NCI-H510A treated with DMSO at 0.1 percent for 48 hours (cell line): ENCODE results near the gene MACROD2.

Experiments used
- DNase-seq: peaks from one replicate; lab custom pipeline; 2025; lab: John Stamatoyannopoulos, UW

Gene MACROD2

DNA sequence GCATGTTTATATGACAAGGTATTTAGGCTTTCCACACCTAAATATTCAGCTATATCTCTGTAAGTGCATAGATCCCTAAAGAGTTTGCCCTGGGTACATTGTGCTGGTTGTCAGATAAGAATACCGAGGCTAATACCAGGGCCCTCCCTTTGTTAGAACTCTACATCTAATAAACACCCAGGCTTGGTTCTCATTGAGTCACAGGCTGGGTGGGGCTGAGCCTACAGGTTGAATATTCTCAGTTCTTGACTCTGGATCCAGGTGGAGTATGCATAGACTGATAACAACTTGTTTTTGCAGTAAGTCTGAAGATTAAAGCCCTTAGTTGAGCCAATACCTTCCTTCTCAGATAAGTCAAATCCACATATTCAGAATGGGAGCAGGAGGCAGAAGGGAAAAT is 654.3 kb downstream of the MACROD2 start:
- no peak for DNase-seq

DNA sequence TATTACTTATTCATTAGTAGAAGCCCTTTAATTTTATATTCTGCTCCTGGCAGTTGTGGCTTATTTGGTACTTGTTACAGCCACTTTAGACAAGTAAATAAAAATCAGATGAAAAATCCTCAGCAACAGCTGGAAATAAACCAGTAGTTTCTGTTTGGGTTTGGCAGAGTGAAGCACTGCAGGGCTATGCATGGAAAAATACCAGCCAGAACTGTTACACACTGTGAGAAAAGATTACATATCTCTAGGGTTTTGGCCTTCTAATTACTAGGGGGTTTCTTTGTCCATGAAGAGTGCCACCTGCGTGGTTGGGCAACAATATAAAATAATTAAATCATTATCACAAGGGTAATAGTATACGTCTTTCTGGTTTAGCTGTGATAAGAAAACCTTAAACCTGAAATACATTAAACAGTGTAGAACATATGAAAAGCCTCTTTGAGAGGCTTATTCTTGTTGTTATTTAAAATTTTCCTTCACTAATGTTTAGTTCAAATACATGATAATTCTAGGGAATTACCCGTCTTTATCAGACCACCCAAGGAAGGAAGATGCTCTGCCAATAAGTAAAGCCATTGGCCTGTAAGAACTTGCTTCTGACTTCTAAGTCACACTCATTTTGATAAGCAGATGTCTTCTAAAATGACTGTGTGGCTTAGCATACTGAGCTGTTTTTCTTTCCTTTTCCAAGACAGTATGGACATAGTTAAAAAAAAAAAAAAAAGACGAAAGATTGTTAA is 662.1 kb downstream of the MACROD2 start:
- DNase-seq, result no peak

DNA sequence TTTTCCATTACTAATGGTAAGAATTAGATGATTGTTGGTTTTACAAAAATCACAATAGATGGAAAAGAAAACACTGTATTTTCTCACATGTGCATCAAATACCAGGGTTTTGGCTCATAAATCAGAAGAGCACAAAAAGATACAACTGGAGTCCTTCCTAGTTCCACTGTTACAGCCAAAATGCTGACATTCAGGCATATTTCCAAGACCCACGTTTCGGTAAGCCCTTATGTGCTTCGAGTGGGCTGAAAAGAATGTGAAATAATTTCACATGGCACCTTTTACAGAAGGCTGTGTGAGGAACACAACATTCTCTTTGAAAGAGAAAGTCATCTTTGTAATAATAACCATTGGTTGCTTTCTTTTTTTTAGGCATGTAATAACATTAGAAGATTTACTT is 668.8 kb downstream of the MACROD2 start:
- DNase-seq, result no peak

DNA sequence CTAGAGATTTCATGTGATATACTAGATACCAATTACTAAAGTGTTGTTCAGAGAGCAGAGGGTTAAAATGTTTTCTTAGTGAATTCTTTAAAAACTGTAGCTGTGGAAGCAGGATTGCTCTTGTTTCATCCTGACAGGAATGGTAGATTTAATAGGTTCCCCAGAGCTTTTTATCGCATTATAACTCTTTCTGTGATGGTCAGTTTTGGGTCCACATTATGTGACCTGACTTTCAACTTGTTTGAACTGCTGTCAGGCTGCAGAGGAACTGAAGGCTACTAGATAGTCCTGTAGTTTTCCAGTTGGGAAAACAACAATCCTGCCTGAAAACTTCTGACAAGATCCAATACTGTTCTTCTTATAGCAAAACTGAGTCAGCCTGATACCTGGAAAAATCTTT is 671.4 kb downstream of the MACROD2 start:
- no peak for DNase-seq

DNA sequence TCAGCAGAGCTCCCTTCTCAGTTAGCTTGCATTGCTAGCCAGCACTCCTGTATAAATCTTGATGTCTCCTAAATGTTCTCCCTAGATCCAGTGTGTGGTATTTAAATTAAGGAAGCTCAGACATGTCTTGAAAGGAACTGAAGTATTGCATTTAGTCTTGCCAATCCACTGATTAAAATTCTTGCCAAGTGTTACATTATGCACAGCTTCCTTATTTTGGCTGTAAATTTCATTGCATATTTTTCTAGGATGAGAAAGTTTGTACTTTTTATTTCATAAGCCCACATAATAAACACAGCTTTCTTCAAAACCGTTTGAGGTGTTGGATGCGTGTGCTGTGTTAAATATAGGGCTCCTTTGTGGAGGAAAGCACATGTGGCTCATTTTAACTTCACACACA is 671.9 kb downstream of the MACROD2 start:
- no peak for DNase-seq

DNA sequence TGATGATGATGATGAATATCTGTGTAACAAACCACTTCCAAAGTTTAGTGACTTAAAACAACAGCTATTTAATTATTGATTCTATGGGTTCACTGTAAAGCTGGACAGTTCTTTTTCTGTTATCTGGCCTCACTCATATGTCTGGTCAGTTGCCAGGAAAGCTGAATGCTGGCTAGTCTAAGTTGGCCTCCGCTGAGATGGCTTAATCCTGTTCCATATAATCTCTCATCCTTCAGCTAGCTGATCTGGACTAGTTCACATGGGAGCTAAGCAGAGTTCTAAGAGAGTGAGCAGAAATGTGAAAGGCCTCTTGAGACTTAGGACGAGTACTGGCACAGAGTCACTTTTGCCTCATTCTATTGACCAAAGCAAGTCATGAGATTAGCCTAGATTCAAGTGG is 676.8 kb downstream of the MACROD2 start:
- no peak for DNase-seq

DNA sequence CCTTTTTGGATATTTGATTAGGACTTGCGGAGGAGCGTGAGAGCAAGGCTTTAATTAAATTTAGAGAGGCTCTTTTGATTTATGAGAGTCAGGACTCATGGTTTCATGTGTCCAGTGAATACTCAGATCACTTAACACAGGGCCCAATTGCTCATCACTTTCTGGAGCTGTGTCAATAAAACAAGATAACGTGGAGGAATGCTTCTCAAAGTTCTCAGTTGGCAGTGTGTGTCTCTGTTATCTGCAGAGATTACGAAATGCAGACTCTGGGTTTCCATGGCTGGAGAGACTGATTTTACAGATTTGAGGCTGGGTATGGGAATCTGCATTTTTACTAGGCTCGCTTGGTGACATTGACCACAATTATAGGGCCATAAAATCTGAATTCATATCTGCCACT is 677.8 kb downstream of the MACROD2 start:
- DNase-seq, result no peak

DNA sequence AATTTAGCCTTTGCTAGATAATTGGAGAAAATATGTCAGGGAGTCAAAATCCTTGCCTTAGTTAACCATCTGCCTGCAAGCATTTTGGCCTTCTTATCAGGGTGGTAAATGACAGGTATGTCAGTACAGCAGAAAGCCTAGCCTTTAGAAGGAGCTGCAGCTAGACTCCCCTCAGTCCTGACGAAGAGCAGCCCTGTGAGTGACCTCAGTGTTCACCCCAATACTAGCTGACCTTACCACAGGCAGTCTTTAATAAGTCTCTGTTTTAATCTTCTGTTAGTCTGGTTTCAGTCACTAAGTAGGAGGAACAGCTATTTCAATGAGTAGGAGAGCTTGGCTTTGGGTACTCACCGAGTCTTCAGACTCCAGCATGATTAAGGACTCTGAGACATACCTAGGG is 682.1 kb downstream of the MACROD2 start:
- DNase-seq, result no peak

DNA sequence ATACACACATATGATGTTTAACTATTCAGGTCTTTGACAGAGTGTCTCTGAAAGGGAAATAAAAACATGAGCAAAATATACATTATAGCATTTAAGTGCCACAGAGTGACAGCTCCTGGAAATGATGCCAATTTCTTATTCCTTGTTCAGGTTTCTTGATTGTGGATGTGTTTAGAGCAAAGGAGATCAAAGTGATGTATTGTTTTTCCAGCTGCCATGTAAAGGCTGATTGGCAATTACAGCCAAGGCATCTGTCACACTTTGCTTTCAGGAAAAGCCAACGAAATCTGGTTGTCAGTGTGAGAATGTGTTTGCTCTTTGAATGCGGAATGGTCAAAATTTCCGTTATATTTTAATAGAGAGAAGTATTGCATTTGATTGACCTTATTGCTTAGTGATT is 689.9 kb downstream of the MACROD2 start:
- DNase-seq, result no peak

DNA sequence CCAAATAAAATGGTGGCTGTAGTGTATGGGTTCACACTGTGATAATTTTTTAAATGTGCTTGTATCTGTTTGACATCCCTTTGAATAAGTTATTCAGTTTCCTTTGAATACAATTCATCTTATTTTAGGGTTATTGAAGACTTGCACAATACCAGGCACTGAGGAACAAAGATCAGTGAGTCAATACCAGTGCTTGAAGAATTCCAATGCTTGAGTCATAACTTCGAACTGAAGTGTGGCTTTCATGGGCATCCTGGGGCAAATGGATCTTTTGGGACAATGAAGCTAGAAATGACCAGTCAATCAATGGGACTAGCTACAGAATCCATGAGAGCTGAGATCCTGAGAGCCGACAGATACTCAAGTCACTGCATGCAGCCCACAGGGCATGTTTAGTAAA is 692.0 kb downstream of the MACROD2 start:
- no peak for DNase-seq

DNA sequence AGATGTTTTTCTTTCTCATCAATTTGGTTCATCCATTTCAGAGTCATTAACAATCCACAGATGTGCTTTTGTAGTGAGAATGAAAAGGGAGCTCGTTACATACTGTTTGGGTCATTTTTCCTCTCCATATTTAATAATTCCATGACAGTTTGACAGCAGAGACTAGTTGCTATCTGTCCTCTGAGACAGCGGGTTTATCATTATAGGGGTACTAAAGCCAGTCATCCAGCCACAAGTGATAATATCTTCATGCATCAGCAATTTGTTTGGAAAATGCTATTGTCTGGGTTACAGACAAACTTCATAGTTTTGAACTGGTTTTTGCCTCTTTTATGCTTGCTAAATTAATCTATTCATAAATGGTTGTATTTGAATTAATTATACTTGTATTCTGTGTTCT is 692.7 kb downstream of the MACROD2 start:
- no peak for DNase-seq

DNA sequence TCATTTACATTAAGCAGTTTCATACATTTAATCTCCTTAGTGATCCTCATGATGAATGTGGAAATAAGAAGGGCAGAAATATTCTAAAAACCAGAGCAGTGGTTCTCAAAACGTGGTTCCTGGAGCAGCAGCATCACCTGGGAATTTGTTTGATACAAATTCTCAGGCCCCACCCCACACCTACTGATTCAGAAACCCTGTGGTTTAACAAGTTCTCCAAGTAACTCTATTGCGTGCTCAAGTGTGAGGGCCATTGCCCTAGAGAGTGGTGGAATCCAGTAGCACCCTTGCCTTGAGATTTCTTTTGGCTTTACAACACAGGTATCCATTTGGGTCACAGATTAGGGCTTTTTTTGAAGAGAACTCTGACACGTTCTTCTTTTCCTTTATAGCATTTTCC is 696.7 kb downstream of the MACROD2 start:
- DNase-seq, result no peak

DNA sequence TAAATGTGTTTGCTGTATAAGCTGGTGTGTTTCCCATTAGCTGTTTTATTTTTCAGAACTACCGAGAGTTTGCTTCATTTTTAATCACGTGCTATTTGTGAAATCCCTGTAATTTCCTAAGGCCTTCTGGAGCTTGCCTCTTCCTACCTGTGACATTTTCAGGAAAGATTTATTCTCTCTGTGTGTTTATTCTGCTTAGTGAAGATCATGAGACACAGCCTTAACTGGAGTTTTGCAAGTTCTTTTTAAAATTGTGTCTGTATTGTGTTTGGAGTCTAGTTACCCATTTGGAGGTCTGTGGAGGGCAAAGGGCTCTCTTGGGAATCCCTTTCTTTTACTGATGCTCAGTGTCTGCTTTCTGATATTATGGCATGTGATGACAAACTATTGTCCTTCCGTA is 701.2 kb downstream of the MACROD2 start:
- no peak for DNase-seq

DNA sequence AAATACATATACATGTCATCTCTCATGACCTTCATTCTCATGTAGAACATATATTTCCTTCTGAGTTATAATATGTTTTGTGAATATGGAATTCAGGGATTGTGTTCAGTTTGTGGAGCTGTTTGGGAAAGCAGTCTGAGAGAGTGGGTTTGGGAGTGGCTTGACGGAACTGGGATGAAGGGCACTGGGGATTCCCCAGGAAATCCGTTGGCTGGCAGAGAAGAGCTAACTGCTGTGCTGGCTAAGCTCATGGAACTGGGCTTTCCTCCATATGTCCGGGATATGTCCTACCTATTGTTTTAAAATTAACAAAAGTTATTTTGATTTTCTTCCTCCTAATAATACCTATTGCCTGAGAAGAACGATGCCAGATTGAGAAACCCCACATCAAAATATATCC is 701.6 kb downstream of the MACROD2 start:
- no peak for DNase-seq

DNA sequence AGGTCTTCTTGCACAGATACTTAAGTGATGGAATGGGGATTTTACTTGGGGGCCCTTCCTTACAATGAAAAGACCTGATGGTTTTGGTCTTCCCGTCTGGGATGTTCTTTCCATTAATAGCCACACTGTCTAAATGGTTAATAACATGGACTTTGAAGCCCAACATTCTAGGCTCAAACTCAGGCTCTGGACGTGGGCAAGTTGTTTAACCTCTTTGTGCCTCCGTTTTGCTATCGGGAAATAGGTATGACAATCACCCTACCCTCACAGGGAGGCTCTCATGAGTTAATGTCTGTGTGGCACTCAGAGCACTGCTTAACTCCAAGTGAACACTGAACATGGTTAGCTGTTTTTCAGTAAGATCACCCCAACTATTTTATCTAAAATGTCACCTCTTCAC is 702.8 kb downstream of the MACROD2 start:
- no peak for DNase-seq

DNA sequence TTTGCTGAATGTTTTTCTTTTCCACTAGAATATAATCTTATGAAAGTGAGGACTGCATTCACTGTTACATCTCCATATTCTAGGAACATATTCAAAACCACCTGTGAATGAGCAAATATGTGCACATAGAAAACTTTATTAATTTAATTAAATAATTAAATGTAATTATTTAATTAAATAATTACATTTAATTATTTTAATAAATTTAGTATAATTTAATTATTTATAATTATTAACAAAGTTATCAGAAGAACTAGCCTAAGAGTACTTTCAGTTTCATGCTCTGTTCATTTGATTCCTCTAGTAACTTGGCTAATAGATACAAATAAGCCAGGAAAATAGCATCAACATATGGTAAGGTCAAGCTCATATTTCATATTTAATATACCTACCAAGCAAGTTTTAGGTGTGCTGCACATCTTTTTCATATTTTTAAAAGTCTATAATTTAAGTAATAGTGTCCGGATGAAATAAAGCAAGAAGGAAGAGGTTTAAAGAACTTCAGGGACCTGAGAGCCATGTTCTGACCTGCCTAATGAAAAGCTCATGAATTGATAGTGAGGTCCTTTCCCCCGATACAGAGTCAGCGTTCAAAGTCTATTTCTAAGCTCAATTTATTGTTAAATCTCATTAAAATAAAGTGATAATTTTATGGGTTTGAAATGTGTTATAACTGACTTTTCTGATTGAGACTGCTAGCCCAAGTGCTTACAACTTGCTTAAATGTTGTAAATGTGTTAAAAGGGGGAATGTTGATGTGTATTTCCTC is 703.5 kb downstream of the MACROD2 start:
- no peak for DNase-seq

DNA sequence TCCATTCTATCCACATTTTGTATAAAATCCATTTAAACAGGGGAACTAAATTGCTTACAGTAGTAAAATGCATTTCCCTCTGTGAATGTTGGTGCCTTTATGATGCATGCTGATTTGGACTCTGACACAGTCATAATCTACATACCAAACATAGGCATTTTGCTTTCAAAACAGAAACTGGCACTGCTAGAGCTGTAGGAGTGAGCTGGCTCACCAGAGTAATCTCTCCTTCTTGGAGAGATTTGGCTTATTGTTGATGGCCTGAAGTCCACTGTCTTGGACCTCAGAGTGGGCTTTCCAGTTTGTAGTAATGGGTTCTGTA is 705.3 kb downstream of the MACROD2 start:
- no peak for DNase-seq

DNA sequence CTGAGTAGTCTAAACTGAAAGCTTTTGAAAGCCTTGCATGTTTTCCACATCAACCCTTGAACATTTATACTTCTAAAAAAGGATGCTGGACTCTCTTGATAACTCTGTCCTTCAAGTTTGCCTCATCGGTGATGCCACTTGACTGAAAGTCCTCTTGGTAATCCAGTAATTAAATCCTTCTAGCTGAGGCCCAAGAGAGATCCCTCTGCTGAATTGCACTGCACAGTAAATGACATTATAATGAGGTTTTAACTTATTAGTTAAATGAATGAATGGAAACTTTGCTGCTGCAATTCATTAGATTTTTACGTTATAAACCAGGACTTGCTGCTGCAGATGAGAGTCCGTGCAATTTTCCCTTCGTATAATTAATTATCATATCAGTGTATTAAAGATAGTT is 706.0 kb downstream of the MACROD2 start:
- DNase-seq, result no peak

DNA sequence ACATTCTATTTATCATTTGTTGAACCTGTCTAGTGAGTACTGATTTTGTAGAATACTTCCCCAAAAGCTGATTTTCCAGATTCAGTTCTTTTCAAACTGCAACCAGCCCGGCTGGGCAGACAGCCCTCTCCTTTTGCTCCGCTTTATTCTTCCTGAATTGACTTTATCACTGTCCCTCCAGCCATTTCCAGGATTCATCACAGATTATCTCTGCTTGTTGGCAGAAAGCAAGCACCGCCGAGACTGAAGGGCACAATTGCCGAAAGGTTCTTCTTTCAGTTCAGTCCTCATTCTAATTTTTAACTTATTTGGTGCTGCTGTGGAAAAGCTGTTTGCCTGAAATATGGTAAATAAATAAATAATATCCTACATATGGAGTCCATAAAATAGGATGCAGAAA is 711.2 kb downstream of the MACROD2 start:
- DNase-seq, result no peak

DNA sequence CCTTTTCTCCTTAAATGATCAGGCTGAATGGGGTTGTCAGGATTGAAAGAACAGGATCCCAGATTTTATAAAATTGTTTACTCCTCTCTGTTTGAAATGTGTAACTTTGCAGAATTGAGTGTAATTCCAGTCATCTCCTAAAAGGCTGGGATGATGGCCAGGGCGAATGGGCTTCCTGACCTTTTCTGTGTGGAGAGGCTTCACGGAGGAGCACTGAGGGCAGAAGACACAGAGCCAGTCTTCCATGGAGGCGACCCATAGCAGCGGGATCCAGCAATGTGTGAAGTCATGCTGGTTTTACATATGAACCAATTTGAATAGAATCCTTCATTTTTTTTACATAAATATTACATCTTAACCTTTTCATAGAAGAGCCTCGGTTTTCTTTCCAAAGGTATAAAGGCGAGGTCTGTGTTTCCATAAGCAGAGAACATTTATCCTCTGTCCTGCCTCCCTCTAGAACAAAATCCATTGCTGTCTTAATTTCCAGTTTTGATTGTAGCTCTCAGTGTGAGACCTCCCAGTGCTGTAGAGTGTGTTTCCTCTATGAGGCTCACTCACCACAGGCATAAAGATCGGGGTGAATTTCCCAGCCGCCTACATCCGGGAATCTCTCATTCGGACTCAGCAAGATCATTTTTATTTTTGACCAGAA is 711.8 kb downstream of the MACROD2 start:
- no peak for DNase-seq

DNA sequence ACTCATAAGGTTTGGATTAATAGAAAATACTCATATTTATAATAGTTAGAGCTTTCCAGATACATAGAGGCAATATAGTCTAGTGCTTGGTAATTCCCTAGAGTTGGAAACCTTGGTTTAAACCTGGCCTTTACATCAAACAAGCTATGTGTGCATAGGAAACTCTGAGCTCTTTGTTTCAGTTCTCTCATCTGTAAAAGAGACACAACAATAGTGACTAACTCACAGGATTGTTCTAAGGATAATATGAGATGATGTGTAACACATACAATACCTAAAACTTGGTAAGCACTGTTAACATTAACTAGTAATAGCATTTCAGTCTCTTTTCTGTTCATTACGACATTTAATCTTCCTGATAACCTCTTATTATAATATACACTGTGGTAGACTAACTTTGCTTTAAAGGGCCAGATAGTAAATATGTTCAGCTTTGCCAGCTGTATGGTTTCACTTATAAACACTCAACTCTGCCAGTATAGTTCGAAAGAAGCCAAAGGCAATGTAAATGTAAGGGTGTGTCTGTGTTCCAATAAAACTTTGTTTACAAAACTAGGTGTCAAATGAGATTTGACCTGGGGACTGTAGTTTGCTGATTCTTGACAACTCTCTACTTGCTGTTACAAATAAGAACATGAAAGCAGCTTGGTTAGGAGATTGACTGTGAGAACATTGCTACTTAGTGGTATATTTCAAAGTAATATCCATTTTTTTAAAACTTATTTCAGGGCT is 712.7 kb downstream of the MACROD2 start:
- DNase-seq, result no peak

DNA sequence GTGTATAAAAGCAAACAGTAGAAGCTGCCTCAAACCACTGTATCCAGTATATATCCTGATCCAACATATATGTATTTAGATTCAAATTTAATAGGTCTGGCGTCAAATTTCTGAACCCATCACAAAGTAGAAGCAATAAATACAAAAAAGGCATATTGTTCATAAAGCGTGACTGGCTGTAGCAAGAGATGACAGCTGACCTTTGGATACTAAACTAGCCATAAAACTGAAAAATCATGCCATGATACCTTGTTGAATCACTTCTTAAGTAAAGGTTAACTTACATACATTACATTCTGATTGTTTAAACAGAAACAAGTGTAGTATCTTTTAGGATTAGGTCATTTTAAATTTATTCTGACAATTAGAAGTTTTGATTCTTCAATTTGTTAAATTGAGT is 714.1 kb downstream of the MACROD2 start:
- DNase-seq, result no peak

DNA sequence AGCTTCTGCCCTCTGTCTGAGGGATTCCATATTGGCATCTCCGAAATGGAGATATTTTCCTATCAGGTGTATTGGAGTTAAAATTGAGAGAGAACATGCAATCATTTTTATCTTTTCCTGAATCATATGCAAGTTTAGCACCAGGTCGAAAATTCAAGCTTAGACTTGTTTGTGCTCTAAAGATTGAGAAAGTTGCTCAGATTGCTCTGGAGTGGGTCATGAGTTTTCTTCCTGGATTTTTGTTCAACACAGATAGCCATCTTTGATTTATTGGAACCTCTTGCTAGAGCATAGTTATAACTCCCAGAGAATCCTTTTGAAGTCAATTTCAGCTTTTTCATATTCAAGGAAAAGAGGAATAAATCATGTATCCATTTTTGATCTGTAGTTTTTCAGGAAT is 715.6 kb downstream of the MACROD2 start:
- DNase-seq, result no peak
